ENCODE results near the gene NID2.

The NID2 gene

DNA sequence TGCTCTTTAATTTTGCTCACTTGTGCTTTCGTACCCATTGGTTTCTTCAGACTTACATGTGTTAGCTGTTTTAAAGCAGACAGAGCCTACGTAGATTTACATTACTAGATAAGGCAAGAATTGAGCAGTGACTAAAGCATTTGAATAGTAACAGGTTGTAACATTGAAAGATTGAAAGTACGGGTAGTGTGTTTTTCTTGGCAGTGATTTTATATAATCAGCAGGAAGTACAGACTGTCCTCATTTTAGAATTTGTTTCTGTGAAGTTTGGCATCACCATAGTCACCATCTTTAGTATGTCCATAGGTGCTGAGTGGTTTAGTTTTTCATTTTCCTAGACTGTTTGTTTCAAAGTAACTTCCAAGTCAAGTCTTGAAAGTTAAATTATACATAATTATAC is 65.5 kb downstream of the NID2 start:
- in situ Hi-C loops (cut with MboI; ENCODE audit: low sequenced_read_pairs) = no loop called here

DNA sequence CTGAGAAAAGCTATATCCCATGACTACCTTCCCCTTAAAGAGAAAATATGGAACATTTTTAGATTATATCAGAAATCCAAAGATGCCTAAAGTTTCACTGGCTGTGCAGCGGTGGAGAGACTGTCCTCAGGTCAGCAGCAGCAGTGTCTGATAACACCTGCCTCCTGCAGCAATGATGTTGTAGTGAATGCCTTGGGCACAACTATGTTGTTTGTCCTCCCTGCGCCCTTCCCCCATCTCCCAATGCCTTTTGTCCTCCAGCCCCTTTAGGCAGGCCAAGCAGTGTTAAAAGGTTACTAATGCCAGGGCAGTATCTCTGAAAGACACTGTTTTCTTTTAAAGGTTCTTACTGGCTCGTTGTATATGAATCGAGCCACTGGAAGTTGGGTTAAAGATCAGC is 66.3 kb downstream of the NID2 start:
- in situ Hi-C loops (cut with MboI; ENCODE audit: low sequenced_read_pairs) = no loop called here

DNA sequence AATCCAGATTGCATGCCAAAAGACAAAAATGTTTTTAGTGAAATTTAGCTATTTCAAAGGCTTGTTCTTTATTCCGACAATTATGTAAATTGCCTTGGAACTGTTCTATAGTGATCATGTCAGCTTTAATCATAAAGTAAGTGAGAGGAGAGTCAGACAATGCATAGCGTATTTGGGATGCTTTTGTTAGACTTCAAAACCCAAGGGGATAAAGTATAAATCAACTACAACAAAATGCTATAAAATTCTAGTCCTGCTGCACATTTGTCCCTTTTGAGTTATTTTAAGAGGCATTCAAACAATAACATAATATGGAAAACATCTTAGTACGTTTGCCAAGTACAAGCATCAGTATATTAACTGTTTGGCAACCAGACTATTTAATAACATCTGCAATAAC is 68.2 kb downstream of the NID2 start:
- in situ Hi-C loops (cut with MboI; ENCODE audit: low sequenced_read_pairs) = no loop called here

DNA sequence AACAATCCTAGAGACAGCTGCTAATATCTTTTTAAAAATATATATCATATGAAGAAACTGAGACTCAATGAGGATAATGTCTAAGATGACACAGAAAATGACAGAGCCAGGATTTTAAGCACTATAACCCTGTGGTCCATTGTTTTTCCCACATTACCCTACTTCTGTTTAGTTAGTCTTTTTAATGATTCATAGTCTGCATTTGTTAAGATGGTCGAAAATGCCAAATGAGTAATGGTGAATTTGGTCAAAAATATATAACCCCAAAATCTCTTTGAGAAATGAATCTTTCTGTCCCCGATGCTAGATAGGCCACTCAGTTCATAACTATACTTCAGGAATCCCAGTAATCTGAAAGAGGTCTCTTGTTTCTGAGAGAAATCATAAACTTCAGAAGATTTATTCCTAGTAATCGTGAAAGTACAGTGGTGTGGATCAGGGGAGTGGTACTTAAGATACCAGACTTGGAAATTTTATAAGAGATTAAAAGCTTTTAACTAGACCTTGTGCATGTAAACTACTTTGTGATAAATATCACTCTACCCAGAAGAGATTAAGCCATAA is 68.8 kb downstream of the NID2 start:
- in situ Hi-C loops (cut with MboI; ENCODE audit: low sequenced_read_pairs) = no loop called here

DNA sequence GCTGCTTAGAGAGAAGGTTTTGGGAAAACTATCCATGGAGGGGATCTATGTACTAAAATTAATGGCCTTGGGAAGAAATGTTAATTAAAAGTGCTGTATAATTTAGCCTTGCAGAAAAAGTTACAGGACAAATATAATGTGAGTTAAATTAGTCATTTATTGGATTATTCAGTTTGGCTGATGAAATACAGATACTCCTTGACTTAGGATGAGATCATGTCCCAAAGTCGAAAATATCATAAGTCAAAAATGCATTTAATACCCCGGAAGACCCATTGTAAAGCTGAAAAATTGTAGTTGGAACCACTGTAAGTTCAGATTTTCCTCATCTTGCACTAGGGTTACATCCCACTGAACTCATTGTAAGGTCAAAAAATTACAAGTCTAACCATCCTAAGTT is 69.8 kb downstream of the NID2 start:
- in situ Hi-C loops (cut with MboI; ENCODE audit: low sequenced_read_pairs) = no loop called here

DNA sequence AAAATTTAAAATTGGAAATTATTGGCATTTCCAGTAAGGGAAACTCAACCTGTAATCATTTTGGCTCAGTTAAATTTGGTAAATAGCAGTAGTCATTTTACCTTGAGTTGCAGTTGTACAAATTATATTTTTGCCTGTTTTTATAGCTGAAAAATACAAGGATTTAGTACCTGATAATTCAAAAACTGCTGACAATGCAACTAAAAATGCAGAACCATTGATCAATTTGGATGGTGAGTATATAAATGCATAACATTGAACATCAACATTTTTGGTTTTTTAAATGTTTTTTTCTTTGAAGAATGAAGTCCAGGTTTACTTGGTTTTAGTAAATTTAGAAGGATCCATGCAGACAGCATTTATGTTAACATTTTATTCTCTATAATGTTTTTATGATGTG is 70.5 kb downstream of the NID2 start:
- in situ Hi-C loops (cut with MboI; ENCODE audit: low sequenced_read_pairs) = no loop called here

DNA sequence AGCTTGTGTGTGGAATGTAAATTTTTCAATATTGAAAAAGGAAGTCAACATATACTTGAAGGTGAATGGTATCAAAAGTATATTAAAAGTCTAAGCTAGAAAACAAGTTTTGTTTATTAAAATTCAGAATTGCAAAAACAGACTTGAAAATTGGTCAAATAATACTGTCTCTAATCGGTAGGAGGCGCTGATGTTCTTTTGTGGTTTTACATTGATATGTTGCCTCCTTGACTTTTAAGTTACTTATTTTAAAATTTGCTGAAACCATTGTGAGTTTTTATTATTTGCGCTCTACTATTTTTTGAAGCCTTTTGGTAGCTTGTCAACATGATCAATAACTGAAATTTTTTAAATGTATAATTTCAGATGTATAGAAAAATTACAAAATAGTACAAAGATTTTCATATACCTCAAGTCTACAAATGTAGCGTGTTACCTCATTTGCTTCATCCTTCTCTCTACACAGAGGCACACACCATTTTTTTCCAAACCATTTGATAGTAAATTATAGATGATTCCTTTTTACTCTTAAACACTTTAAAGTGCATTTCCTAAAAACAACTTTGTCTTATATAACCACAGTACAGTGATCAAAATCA is 72.6 kb downstream of the NID2 start:
- in situ Hi-C loops (cut with MboI; ENCODE audit: low sequenced_read_pairs) = no loop called here

DNA sequence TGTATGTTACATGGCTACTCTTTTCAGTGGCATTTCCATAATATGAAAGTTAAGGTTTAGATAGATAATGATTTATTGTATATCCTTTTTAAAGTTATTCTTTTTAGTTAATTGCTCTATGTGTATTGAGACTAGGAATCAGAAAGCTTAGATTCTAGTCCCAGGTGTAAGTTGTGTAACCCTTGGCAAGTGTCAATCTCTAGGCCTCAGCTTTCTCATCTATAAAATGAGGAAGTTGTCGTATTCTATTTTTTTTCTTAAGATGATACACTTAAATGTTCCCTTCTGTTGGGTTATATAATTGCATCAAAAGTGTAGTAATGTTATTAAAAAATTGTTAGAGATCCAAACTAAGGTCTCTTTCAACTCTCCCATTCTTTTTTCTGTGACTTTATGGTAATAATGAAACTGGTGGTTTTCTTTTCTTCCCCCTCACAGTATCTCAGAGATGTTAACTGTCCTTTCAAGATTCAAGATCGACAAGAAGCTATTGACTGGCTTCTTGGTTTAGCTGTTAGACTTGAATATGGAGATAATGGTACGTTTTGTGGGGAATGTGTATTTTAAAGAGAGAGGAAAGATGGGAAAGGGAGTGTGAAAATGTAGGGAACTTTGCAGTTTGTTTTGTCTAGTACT is 75.5 kb downstream of the NID2 start:
- in situ Hi-C loops (cut with MboI; ENCODE audit: low sequenced_read_pairs) = no loop called here

DNA sequence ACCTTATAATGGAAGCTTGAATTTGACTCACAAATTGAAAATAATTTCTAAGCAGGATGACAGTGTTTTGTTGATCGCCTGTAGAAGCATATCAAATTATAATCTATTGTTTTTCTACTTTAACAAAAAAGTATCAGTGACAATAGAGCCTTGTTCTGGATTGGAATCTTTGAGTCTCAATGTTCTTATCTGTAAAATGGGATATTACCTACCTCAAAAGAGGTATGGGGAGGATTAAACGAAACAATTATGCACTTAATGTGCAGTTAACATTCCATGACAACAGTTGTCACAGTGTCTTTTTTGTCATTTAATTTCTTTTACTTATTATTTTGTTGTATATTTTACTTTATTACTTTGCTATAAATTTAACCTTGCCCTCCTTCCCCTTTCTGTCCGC is 78.4 kb downstream of the NID2 start:
- in situ Hi-C loops (cut with MboI; ENCODE audit: low sequenced_read_pairs) = no loop called here

DNA sequence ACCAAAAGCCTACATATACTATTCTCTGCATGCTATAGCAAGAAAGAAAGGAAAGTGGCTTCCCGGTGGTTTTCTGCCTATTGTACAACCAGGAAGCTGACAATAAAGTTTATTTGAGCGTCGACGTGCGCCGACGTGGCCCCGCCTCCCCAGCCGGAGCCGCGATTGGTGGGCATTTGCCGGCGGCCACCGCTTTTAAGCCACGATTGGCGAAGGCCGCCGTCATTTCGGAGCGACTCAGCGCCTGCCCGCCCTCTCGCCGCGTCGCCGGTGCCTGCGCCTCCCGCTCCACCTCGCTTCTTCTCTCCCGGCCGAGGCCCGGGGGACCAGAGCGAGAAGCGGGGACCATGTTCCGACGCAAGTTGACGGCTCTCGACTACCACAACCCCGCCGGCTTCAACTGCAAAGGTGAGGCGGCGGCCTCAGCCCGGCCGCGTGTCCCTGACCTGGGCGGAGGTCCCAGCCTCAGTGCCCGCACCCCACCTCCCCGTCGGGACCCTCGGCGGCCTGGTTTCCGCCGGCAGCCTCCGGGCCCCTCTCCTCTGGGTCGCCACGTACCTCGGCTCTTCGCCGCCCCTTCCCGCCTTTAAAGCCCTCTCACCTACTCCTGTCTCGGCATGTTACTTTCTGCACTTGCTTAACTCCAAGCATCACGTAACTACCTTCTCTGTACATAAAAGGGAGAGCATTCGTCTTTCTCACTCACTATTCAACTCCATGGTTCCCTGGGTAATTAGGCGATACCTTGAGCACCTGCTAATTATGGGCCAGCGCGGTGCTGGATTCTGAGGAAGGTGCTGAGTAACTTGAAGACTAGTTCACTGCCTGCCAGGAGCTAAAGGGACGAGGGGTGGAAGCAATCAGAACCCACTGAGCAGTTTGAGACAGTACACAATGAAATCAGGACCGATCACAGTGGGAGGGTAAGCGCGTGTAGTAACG is 79.3 kb downstream of the NID2 start, which contains the start of gene RTRAF:
Gene RTRAF, plus strand, starts transcription at position 254 of the 942 bp plus-strand sequence. Its CDS starts 94 bp downstream, at position 348.
- in situ Hi-C loops (cut with MboI; ENCODE audit: low sequenced_read_pairs) = no loop called here

DNA sequence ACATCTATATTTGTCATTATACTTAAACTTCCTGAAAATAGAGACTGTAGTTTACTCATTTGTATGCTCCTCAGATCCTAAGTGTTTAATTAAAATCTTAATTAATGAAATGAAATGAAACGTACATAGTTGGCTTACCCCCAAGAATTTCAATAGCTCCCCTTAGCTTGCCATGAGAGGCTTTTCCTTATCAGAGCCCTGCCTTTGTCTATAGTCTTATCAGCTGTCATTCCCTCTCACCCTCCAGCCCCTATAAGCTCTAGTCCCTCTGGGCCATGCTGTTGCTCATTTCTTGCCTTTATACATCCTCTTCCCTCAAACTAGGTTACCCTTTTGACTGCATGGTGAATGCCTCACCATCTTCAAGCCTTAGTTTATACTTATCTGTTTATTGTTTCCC is 80.6 kb downstream of the NID2 start:
- in situ Hi-C loops (cut with MboI; ENCODE audit: low sequenced_read_pairs) = no loop called here

DNA sequence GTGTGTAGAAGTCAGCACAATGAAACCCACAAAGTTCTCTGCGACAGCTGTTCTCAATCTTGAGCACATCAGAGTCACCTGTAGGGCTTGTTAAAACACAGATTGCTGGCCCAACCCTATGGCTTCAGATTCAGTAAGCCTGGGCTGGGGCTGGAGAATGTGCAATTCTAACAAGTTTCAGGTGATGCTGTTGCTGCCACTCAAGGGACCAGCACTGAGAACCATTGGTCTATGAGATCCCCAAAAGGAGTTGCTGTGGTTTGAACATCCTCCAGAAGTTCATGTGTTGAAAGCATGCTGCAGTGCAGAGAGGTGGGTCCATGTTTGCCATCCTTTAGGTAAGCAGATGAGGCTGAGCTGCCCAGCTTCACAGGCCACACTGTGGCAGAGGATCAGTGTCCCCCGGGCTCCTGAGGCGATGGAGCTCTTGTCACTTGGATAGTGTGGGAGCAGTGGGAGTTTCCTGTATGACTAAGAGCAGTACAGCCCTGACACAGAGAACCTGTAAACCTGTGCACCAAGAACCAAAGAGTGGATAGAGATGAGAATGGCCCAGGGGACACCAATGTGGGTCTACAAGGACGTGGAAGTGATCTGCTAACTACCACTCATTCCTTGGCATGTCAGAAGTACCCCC is 87.5 kb downstream of the NID2 start:
- in situ Hi-C loops (cut with MboI; ENCODE audit: low sequenced_read_pairs) = no loop called here

DNA sequence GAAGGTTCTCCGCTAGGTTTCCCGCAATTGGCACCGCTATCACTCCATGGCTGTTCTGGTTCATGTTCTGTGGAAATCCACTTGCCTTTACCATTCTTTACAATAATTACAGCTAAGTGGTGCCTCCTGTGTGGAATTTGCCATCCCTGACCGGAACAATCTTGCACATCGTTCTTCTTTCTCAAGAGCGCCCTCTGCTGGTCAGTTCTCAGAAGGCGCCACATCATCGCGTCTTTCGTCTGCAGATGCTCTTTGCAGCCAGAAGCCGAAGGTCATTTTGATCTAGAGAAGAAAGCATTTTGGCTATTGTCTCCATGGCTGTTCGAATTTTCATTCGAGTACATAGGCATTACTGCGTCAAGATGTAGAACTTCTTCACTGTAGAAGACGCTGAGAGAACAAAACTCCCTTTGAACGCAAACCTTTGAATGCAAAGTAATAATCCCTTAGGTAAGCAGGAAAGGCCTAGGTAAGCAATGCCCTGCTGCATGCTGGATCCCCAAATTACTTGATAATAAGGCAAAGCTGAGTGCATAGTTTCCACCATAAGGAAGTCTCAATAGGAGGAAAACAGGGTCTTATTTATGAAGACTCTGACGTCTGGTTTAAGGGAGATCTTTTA is 89.7 kb downstream of the NID2 start:
- in situ Hi-C loops (cut with MboI; ENCODE audit: low sequenced_read_pairs) = no loop called here

DNA sequence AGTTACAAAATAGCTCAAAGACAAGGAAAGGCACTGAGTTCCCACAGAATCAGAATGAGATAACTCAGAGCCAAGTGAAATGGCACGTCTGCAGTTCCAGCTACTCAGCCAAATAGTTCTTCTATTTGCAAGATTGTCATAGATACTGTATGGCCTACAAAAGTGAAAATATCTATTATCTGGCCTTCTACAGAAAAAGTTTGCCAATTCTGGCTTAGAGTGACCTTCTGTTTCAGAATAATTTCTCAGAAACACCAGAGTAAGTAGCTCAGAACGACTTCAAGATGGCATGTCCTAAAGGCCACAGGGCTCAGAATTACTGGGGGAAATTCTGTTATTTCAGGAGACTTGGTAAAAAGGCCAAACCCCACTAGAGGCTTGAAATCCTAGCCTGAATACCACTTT is 90.2 kb downstream of the NID2 start:
- in situ Hi-C loops (cut with MboI; ENCODE audit: low sequenced_read_pairs) = no loop called here

DNA sequence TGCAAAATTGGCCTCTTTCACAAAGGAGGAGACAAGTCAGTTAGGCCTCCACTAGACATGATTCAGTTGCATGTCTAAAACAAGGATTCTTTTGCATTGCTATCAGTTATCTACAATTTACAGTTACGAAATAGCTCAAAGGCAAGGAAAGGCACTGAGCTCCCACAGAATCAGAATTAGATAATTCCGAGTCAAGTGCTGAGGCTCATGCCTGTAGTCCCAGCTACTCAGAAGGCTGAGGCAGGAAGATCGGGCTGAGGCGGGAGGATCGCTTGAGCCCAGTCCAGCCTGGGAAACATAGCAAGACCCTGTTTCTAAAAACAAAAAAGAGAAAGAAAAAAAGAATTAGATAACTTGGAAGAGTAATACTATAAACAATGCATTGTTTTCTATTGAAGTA is 91.8 kb downstream of the NID2 start:
- in situ Hi-C loops (cut with MboI; ENCODE audit: low sequenced_read_pairs) = no loop called here

DNA sequence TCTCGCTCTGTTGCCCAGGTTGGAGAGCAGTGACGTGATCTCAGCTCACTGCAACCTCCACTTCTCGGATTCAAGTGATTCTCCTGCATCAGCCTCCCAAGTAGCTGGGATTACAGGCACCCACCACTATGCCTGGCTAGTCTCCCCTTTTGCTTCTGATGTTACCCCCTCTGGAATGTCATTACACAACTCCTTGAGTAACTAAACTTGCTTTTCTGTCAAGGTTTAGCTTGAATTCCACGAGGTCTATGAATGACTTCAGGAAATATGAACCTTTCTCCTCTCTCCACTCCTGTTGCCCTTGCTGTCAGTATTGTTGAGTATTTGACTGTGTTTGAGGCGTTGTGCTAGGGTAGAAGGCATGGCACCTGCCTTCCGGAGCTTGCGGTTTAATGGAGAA is 96.3 kb downstream of the NID2 start:
- in situ Hi-C loops (cut with MboI; ENCODE audit: low sequenced_read_pairs) = no loop called here

DNA sequence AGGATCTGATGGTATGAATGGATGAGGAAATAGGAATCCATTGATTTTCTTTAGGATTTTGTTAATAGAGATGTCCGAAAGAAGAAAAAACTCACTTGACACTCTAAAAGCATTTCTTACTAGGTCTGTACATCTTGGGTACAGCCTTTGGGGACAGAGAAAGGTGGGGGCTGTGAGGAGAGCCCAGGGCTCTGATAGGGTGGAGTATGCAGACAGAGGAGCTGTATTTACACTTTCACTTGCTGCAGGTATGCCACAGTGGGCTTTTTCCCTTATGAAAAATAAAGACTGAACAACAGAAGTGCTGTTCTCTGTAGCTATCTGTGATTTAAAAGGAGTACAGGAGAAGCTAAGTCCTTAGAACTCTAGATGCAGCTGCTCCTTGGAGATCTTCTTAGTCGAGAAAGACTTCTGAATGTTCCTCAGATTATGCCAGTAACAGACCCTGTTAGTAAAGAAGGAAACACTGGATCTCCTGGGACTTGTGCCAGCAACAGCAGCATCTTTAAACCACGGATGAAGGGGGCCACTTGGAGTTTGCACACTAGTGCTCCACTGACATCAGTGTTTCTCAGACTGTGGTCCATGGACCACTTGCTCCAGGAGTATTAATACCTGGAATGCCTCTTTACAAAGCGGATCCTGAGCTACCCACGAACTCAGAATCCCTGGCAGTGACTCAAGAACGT is 98.9 kb downstream of the NID2 start:
- in situ Hi-C loops (cut with MboI; ENCODE audit: low sequenced_read_pairs) = no loop called here

DNA sequence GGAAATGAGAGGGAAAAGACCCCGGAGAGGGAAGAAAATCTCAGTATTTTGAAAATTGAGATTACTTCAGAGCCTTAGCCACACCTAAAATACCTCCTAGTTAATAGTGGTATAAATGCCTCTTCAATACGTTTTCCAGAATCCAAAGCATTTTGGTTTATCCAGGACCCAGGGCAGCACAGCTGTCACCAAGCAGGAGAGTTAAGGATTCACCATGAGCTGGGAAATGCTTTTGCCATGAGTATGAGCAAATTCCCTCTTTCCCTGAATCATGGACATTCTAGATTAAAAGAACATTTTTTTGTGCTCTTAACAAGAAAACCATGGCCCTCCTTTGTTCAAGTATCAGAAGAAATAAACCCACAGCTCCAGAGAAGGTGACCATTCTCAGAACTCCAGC is 101.3 kb downstream of the NID2 start:
- in situ Hi-C loops (cut with MboI; ENCODE audit: low sequenced_read_pairs) = no loop called here

DNA sequence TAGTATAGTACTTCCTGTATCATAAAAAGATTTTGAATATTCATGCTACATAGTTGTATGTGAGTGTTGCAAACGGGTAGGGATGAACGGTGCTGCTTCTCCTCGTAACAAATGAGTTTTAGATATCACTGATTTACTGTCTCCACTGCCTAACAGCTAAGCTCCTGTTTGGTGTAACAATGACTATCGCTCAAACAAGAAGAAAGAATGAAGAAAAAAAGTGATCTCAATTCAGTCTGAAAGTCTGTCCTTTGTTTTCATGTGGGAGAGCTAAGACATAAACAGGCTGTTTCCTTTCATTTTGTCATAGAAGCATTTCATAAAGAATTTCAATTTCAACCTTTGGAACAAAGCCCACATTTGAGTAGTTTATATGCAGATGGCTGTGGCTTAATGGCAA is 105.6 kb downstream of the NID2 start:
- in situ Hi-C loops (cut with MboI; ENCODE audit: low sequenced_read_pairs) = no loop called here

DNA sequence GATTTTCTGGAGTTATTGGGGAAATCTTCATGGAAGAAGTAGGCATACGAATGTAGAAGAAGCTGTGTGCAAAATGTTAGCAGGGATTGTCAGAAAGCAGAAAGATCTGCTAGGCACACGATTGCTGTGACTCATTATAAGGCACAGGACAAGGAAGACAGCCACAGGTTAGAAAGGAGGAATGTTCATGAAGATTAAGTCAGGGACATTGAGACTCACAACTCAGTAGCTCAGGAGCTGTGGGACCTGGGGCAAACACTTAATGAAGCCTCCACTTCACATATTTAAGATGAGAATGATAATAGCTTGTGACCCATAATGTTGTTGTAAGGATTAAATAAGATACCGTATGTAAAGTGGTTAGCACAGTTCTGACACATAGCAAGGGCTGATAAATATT is 106.1 kb downstream of the NID2 start:
- in situ Hi-C loops (cut with MboI; ENCODE audit: low sequenced_read_pairs) = no loop called here
